HL-60 (cell line): ENCODE results near the gene NEK7.

Experiments
- GABPA ChIP-seq: IDR thresholded peaks from 2 replicates; pipeline ENCODE4 v1.6.1; 2012; ENCODE audit warnings: low read depth
- POLR2AphosphoS5 ChIP-seq: IDR thresholded peaks from 2 replicates; pipeline ENCODE4 v1.6.1; 2012; ENCODE audit warnings: low read depth
- TF ChIP-seq, protein P1 (sequence below): IDR thresholded peaks from one replicate; pipeline ENCODE4 v1.5.1; 2011; ENCODE audit warnings: low read length, control low read depth, inconsistent platforms; ENCODE audit not compliant: insufficient read depth
- TF ChIP-seq, protein P2 (sequence below): IDR thresholded peaks from 2 replicates; pipeline ENCODE4 v1.6.1; 2012; ENCODE audit warnings: low read depth; ENCODE audit not compliant: insufficient replicate concordance

- TF ChIP-seq, protein P1, sequence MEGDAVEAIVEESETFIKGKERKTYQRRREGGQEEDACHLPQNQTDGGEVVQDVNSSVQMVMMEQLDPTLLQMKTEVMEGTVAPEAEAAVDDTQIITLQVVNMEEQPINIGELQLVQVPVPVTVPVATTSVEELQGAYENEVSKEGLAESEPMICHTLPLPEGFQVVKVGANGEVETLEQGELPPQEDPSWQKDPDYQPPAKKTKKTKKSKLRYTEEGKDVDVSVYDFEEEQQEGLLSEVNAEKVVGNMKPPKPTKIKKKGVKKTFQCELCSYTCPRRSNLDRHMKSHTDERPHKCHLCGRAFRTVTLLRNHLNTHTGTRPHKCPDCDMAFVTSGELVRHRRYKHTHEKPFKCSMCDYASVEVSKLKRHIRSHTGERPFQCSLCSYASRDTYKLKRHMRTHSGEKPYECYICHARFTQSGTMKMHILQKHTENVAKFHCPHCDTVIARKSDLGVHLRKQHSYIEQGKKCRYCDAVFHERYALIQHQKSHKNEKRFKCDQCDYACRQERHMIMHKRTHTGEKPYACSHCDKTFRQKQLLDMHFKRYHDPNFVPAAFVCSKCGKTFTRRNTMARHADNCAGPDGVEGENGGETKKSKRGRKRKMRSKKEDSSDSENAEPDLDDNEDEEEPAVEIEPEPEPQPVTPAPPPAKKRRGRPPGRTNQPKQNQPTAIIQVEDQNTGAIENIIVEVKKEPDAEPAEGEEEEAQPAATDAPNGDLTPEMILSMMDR: no peak
- TF ChIP-seq POLR2AphosphoS5: no peak
- TF ChIP-seq GABPA: no peak
- TF ChIP-seq, protein P2, sequence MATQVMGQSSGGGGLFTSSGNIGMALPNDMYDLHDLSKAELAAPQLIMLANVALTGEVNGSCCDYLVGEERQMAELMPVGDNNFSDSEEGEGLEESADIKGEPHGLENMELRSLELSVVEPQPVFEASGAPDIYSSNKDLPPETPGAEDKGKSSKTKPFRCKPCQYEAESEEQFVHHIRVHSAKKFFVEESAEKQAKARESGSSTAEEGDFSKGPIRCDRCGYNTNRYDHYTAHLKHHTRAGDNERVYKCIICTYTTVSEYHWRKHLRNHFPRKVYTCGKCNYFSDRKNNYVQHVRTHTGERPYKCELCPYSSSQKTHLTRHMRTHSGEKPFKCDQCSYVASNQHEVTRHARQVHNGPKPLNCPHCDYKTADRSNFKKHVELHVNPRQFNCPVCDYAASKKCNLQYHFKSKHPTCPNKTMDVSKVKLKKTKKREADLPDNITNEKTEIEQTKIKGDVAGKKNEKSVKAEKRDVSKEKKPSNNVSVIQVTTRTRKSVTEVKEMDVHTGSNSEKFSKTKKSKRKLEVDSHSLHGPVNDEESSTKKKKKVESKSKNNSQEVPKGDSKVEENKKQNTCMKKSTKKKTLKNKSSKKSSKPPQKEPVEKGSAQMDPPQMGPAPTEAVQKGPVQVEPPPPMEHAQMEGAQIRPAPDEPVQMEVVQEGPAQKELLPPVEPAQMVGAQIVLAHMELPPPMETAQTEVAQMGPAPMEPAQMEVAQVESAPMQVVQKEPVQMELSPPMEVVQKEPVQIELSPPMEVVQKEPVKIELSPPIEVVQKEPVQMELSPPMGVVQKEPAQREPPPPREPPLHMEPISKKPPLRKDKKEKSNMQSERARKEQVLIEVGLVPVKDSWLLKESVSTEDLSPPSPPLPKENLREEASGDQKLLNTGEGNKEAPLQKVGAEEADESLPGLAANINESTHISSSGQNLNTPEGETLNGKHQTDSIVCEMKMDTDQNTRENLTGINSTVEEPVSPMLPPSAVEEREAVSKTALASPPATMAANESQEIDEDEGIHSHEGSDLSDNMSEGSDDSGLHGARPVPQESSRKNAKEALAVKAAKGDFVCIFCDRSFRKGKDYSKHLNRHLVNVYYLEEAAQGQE: no peak
Measured at GRCh38 chr1:198150369-198150768, 6.4 kb upstream of the NEK7 start.
